ENCODE measurements around the gene SKOR1.

Gene SKOR1, protein sequence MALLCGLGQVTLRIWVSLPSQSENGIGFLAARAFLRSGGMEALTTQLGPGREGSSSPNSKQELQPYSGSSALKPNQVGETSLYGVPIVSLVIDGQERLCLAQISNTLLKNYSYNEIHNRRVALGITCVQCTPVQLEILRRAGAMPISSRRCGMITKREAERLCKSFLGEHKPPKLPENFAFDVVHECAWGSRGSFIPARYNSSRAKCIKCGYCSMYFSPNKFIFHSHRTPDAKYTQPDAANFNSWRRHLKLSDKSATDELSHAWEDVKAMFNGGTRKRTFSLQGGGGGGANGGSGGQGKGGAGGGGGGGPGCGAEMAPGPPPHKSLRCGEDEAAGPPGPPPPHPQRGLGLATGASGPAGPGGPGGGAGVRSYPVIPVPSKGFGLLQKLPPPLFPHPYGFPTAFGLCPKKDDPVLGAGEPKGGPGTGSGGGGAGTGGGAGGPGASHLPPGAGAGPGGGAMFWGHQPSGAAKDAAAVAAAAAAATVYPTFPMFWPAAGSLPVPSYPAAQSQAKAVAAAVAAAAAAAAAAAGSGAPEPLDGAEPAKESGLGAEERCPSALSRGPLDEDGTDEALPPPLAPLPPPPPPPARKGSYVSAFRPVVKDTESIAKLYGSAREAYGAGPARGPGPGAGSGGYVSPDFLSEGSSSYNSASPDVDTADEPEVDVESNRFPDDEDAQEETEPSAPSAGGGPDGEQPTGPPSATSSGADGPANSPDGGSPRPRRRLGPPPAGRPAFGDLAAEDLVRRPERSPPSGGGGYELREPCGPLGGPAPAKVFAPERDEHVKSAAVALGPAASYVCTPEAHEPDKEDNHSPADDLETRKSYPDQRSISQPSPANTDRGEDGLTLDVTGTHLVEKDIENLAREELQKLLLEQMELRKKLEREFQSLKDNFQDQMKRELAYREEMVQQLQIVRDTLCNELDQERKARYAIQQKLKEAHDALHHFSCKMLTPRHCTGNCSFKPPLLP

GRCh38 chr15:67824976-67825880, at the start of gene SKOR1:
SKOR1 (plus strand) TSS chr15:67825509; CDS start chr15:67825603, 94 bp downstream.
- Histone ChIP-seq H3K4me1 (ENCODE audit: control insufficient read depth in 2 of 2, insufficient read depth in 2 of 2, low read length in 2 of 2) (peaks cover 11 to 18% of the 10 kb centered on the region in 2 donors), H3K9ac (ENCODE audit: low read depth in 1 of 2, low read length in 2 of 2) (no peak within 1 kb of the TSS), H3K27me3 (ENCODE audit: control insufficient read depth in 2 of 2, insufficient read depth in 2 of 2, low read length in 2 of 2) (peaks cover 49 to 85% of the 10 kb centered on the region in 2 donors), H3K27ac (ENCODE audit: low read depth in 2 of 2, low read length in 2 of 2) (no peak within 1 kb of the TSS), H3K9me3 (ENCODE audit: control insufficient read depth in 2 of 2, low read length in 2 of 2) (no peaks in the 10 kb centered on the region), H3K36me3 (ENCODE audit: control insufficient read depth in 2 of 2, insufficient read depth in 2 of 2, low read length in 2 of 2) (no peaks in the 10 kb centered on the region), H3K4me3 (ENCODE audit: low read length in 2 of 2) (no peak within 1 kb of the TSS)

DNA sequence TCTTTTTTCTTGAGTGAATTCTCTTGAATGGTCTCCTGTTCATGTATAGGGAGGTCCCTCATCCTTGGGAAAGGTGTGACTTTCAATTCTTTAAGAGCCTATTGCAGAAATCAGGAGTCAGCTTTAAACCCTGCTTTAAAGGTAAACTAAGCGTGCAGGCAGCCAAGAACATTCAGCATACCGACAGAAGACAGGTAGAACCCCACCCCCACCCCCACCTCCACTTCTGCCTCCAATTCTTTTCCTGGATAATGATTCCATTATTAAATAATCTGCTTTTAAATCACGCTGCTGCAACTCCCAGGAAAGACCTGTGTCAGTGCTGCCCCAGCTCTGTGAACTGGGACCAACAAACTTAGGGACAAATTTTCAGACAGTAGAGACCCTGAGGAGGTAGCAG, 49.3 kb upstream of the SKOR1 start:
- no peak overlapping the region for H3K4me3 ChIP-seq (ENCODE audit: low read length in 2 of 2)
- H3K9me3 ChIP-seq (ENCODE audit: control insufficient read depth in 2 of 2, low read length in 2 of 2): no peaks in the 10 kb centered on the region
- H3K27ac ChIP-seq (ENCODE audit: low read depth in 2 of 2, low read length in 2 of 2): no peak overlapping the region
- H3K36me3 ChIP-seq (ENCODE audit: control insufficient read depth in 2 of 2, insufficient read depth in 2 of 2, low read length in 2 of 2): peaks cover 0 to 3% of the 10 kb centered on the region in 2 donors
- no peaks in the 10 kb centered on the region for H3K27me3 ChIP-seq (ENCODE audit: control insufficient read depth in 2 of 2, insufficient read depth in 2 of 2, low read length in 2 of 2)
- no peaks in the 10 kb centered on the region for H3K4me1 ChIP-seq (ENCODE audit: control insufficient read depth in 2 of 2, insufficient read depth in 2 of 2, low read length in 2 of 2)
- no peak overlapping the region for H3K9ac ChIP-seq (ENCODE audit: low read depth in 1 of 2, low read length in 2 of 2)

DNA sequence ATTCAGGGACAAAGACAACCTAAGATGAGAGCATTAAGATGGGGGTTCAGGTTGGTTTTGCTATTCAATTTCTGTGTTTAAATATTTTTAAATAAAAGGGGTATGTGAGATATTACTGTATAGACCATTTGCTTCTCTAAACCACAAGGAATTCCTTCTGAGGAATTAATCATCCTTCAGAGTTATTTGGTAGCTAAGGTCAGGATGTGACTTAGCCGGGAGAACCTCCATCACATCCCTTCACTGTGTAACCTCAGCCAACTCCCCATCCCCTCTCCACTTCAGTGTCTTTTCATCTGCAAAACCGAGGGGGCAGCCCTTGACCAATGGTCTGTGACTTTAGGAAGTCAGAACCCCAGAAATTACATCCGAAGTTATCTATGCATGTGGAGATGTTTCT, 48.7 kb upstream of the SKOR1 start:
- H3K27me3 ChIP-seq (ENCODE audit: control insufficient read depth in 2 of 2, insufficient read depth in 2 of 2, low read length in 2 of 2): no peaks in the 10 kb centered on the region
- no peak overlapping the region for H3K4me3 ChIP-seq (ENCODE audit: low read length in 2 of 2)
- H3K36me3 ChIP-seq (ENCODE audit: control insufficient read depth in 2 of 2, insufficient read depth in 2 of 2, low read length in 2 of 2): peaks cover 0 to 3% of the 10 kb centered on the region in 2 donors
- no peak overlapping the region for H3K27ac ChIP-seq (ENCODE audit: low read depth in 2 of 2, low read length in 2 of 2)
- no peak overlapping the region for H3K9ac ChIP-seq (ENCODE audit: low read depth in 1 of 2, low read length in 2 of 2)
- H3K9me3 ChIP-seq (ENCODE audit: control insufficient read depth in 2 of 2, low read length in 2 of 2): no peaks in the 10 kb centered on the region
- H3K4me1 ChIP-seq (ENCODE audit: control insufficient read depth in 2 of 2, insufficient read depth in 2 of 2, low read length in 2 of 2): no peaks in the 10 kb centered on the region

DNA sequence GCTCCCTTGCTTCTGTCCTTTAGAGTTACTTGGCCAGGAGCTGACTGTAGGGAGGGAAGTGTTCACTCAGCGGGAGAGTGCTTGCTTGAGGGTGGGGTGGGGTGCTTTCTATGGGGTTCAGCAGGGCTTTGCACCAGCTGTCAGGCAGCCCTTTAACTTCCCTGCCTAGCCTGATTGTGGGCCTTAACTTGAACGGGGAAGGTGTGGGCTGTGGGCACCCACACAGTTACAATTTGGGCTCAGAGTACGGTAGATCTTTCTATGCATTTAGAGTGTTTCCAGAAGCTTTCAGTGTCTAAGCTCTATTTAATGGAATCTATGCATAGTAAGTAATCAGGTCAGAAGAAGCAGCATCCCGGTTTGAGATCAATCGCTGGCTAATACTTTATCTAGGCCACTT, 48.2 kb upstream of the SKOR1 start:
- Histone ChIP-seq H3K27ac (ENCODE audit: low read depth in 2 of 2, low read length in 2 of 2) (no peak overlapping the region), H3K4me1 (ENCODE audit: control insufficient read depth in 2 of 2, insufficient read depth in 2 of 2, low read length in 2 of 2) (no peaks in the 10 kb centered on the region), H3K4me3 (ENCODE audit: low read length in 2 of 2) (no peak overlapping the region), H3K27me3 (ENCODE audit: control insufficient read depth in 2 of 2, insufficient read depth in 2 of 2, low read length in 2 of 2) (no peaks in the 10 kb centered on the region), H3K9me3 (ENCODE audit: control insufficient read depth in 2 of 2, low read length in 2 of 2) (no peaks in the 10 kb centered on the region), H3K9ac (ENCODE audit: low read depth in 1 of 2, low read length in 2 of 2) (no peak overlapping the region), H3K36me3 (ENCODE audit: control insufficient read depth in 2 of 2, insufficient read depth in 2 of 2, low read length in 2 of 2) (peaks cover 0 to 3% of the 10 kb centered on the region in 2 donors)

DNA sequence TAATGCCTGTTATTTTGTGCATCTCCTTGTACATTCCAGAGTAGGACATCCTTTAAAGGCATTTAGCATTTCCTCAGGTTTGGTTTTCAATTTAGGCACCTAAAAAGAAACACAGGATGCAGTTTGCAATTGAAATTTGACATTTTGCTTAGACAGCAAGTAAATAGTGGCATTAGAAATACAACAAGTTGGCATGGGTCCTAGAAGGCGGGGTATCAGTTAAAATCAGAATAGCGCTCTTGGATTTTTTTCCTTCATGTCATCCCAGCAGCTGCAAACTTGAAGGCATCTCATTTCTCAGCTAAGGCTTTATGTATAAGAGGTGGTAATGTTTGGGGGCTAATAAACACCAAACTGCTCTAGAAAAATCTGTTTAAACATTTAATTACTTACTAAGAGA, 47.5 kb upstream of the SKOR1 start:
- no peak overlapping the region for H3K4me3 ChIP-seq (ENCODE audit: low read length in 2 of 2)
- peaks cover under 1 to 5% of the 10 kb centered on the region in 2 donors for H3K36me3 ChIP-seq (ENCODE audit: control insufficient read depth in 2 of 2, insufficient read depth in 2 of 2, low read length in 2 of 2)
- no peaks in the 10 kb centered on the region for H3K27me3 ChIP-seq (ENCODE audit: control insufficient read depth in 2 of 2, insufficient read depth in 2 of 2, low read length in 2 of 2)
- no peaks in the 10 kb centered on the region for H3K9me3 ChIP-seq (ENCODE audit: control insufficient read depth in 2 of 2, low read length in 2 of 2)
- H3K9ac ChIP-seq (ENCODE audit: low read depth in 1 of 2, low read length in 2 of 2): no peak overlapping the region
- H3K4me1 ChIP-seq (ENCODE audit: control insufficient read depth in 2 of 2, insufficient read depth in 2 of 2, low read length in 2 of 2): peaks cover 0 to 1% of the 10 kb centered on the region in 2 donors
- H3K27ac ChIP-seq (ENCODE audit: low read depth in 2 of 2, low read length in 2 of 2): no peak overlapping the region

DNA sequence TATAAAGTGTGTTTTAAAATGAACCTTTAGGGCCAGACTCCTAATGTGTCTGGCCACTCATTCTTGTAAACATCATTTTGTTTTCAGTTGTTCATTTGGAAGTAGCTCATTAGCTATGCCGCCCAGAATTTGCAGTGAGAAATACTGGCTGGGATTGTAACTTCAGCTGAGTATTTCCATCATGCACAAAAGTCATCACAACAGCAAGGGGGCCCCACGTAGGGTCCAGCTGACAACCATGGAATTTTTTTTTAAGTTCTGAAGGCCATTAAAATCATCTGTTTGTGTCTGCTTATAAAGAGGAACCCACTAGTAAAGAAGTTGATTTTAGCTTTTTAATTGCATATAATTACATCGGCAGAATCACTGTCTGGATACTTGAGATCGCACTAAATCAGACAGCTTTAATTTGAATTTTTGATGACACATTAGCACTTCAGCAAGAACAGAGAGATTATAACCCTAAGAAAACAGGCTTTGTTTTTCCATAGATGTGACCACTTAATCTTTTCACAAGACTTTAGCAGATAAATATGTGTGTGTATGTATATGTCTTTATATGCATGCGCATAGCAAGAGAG, 46.3 kb upstream of the SKOR1 start:
- peaks cover 4 to 6% of the 10 kb centered on the region in 2 donors for H3K36me3 ChIP-seq (ENCODE audit: control insufficient read depth in 2 of 2, insufficient read depth in 2 of 2, low read length in 2 of 2)
- no peak overlapping the region for H3K9ac ChIP-seq (ENCODE audit: low read depth in 1 of 2, low read length in 2 of 2)
- no peaks in the 10 kb centered on the region for H3K9me3 ChIP-seq (ENCODE audit: control insufficient read depth in 2 of 2, low read length in 2 of 2)
- peaks cover 0 to 5% of the 10 kb centered on the region in 2 donors for H3K4me1 ChIP-seq (ENCODE audit: control insufficient read depth in 2 of 2, insufficient read depth in 2 of 2, low read length in 2 of 2)
- H3K27ac ChIP-seq (ENCODE audit: low read depth in 2 of 2, low read length in 2 of 2): no peak overlapping the region
- no peaks in the 10 kb centered on the region for H3K27me3 ChIP-seq (ENCODE audit: control insufficient read depth in 2 of 2, insufficient read depth in 2 of 2, low read length in 2 of 2)
- H3K4me3 ChIP-seq (ENCODE audit: low read length in 2 of 2): no peak overlapping the region

- Histone ChIP-seq H3K27ac (ENCODE audit: low read depth in 2 of 2, low read length in 2 of 2) (no peak overlapping the region), H3K36me3 (ENCODE audit: control insufficient read depth in 2 of 2, insufficient read depth in 2 of 2, low read length in 2 of 2) (peaks cover 4 to 6% of the 10 kb centered on the region in 2 donors), H3K4me1 (ENCODE audit: control insufficient read depth in 2 of 2, insufficient read depth in 2 of 2, low read length in 2 of 2) (peaks cover 0 to 5% of the 10 kb centered on the region in 2 donors), H3K4me3 (ENCODE audit: low read length in 2 of 2) (no peak overlapping the region), H3K9ac (ENCODE audit: low read depth in 1 of 2, low read length in 2 of 2) (no peak overlapping the region), H3K9me3 (ENCODE audit: control insufficient read depth in 2 of 2, low read length in 2 of 2) (no peaks in the 10 kb centered on the region), H3K27me3 (ENCODE audit: control insufficient read depth in 2 of 2, insufficient read depth in 2 of 2, low read length in 2 of 2) (no peaks in the 10 kb centered on the region)
Measured at GRCh38 chr15:67779549-67780111, 45.7 kb upstream of the SKOR1 start.

DNA sequence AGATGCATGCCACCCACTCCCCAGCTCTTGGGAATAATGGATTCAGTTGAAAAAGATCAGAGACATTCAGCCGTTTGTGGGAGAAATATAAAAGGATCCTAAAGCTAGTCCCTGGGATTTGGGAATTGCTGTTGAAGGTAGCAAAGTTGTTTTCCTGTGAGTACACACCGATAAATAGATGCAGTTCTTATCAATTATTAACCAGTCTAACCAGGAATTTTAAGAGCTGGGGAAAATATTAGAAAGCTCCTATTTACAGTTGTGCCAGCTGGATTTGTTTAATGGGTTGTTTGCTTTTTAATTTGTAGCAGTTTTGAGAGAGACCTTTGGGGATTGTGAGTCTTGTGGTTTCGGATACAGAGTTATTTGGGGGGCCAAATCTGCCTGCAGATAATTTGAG, 44.2 kb upstream of the SKOR1 start:
- Histone ChIP-seq H3K27me3 (ENCODE audit: control insufficient read depth in 2 of 2, insufficient read depth in 2 of 2, low read length in 2 of 2) (no peaks in the 10 kb centered on the region), H3K9ac (ENCODE audit: low read depth in 1 of 2, low read length in 2 of 2) (no peak overlapping the region), H3K4me3 (ENCODE audit: low read length in 2 of 2) (no peak overlapping the region), H3K27ac (ENCODE audit: low read depth in 2 of 2, low read length in 2 of 2) (no peak overlapping the region), H3K9me3 (ENCODE audit: control insufficient read depth in 2 of 2, low read length in 2 of 2) (no peaks in the 10 kb centered on the region), H3K36me3 (ENCODE audit: control insufficient read depth in 2 of 2, insufficient read depth in 2 of 2, low read length in 2 of 2) (peaks cover 4 to 12% of the 10 kb centered on the region in 2 donors), H3K4me1 (ENCODE audit: control insufficient read depth in 2 of 2, insufficient read depth in 2 of 2, low read length in 2 of 2) (peaks cover 0 to 5% of the 10 kb centered on the region in 2 donors)

Data from mucosa of rectum (tissue), 2 donors.